ENCODE results near the gene TDRD7.

Gene TDRD7

GRCh38 chr9:97411789-97412625 lies at the start of gene TDRD7:
Gene TDRD7 (plus strand): TSS chr9:97412096. CDS start chr9:97428466, 16,370 bp downstream.
- peak; percentile 37 for DNase-seq

- DNase-seq = no peak
Measured at GRCh38 chr9:97362777-97363545, 48.9 kb upstream of the TDRD7 start.

GRCh38 chr9:97363661-97364299 lies 48.1 kb upstream of the TDRD7 start:
- no peak for DNase-seq

GRCh38 chr9:97364769-97365490 lies 47.0 kb upstream of the TDRD7 start:
- DNase-seq = no peak

- DNase-seq = no peak
Measured at GRCh38 chr9:97365634-97366033, 46.3 kb upstream of the TDRD7 start.

GRCh38 chr9:97366476-97366875 lies 45.4 kb upstream of the TDRD7 start:
- no peak for DNase-seq

- DNase-seq = no peak
Measured at GRCh38 chr9:97366889-97367288, 45.0 kb upstream of the TDRD7 start.

- DNase-seq = no peak
Measured at GRCh38 chr9:97367729-97368128, 44.2 kb upstream of the TDRD7 start.

GRCh38 chr9:97368964-97369363 lies 42.9 kb upstream of the TDRD7 start:
- no peak for DNase-seq

GRCh38 chr9:97372580-97372979 lies 39.3 kb upstream of the TDRD7 start:
- no peak for DNase-seq

GRCh38 chr9:97373331-97373730 lies 38.6 kb upstream of the TDRD7 start:
- DNase-seq = no peak

- no peak for DNase-seq
Measured at GRCh38 chr9:97374811-97375210, 37.1 kb upstream of the TDRD7 start.

- no peak for DNase-seq
Measured at GRCh38 chr9:97376902-97377301, 35.0 kb upstream of the TDRD7 start.

- no peak for DNase-seq
Measured at GRCh38 chr9:97382099-97382718, 29.7 kb upstream of the TDRD7 start.

GRCh38 chr9:97384406-97385262 lies 27.3 kb upstream of the TDRD7 start:
- DNase-seq = no peak

- no peak for DNase-seq
Measured at GRCh38 chr9:97385626-97386264, 26.2 kb upstream of the TDRD7 start.

GRCh38 chr9:97386265-97386633 lies 25.6 kb upstream of the TDRD7 start:
- DNase-seq = no peak

GRCh38 chr9:97386733-97387503 lies 25.0 kb upstream of the TDRD7 start:
- DNase-seq = peak; percentile 22

- no peak for DNase-seq
Measured at GRCh38 chr9:97387504-97387886, 24.4 kb upstream of the TDRD7 start.

Data from NCI-H2029 treated with DMSO at 0.1 percent for 48 hours (cell line).